OCI-LY7 (cell line): ENCODE measurements around the gene CEP72. TPM values are rescaled to one million over a fixed set of nuclear protein-coding genes. Genes with fewer than 3 reads are reported as not detected.
"Not testable (repeated sequence)": the region's sequence is repeated elsewhere in the genome, so short reads cannot be mapped to it uniquely, and the experiment has no call there.

Experiments
- BruUV-seq: library from RNA; stranded (reverse); fragments of 400-500 nt; replicated peaks from 2 replicates; lab custom pipeline; 2021; lab: Mats Ljungman, UMichigan
- CTCF ChIA-PET: fragments of 300-600 bp; sonication (Branson Sonifier 250); formaldehyde crosslinking; loops from one replicate; lab custom pipeline; 2022; ENCODE audit warnings: antibody characterized with exemption; ENCODE audit not compliant: unreplicated experiment; lab: Charles Lee
- POLR2A ChIA-PET: fragments of 300-600 bp; sonication (Branson Sonifier 250); formaldehyde crosslinking; loops from one replicate; lab custom pipeline; 2022; ENCODE audit warnings: antibody characterized with exemption; lab: Charles Lee
- DNase-seq: peaks from one replicate; pipeline ENCODE4 v3.0.0-alpha.2; 2015; ENCODE audit warnings: low spot score
- H2AFZ ChIP-seq: fragments of 200-600 bp; sonication (generic), shearing (Covaris generic); 2 replicates; pipeline ENCODE4 v1.6.1; 2014; ENCODE audit warnings: mild to moderate bottlenecking, antibody characterized with exemption, low read length, moderate library complexity
- H3K27ac ChIP-seq: fragments of 200-600 bp; sonication (generic); 2 replicates; pipeline ENCODE4 v1.5.1; 2014; ENCODE audit warnings: mixed run types, low read depth, mild to moderate bottlenecking, moderate library complexity, low read length, inconsistent platforms; ENCODE audit not compliant: poor library complexity, severe bottlenecking
- H3K36me3 ChIP-seq: fragments of 200-600 bp; sonication (generic); 2 replicates; pipeline ENCODE4 v1.6.1; 2014; ENCODE audit warnings: mild to moderate bottlenecking, antibody characterized with exemption, low read length, moderate library complexity, mixed read lengths; ENCODE audit not compliant: insufficient read depth
- H3K4me1 ChIP-seq: fragments of 200-600 bp; sonication (generic); 2 replicates; pipeline ENCODE4 v1.5.1; 2014; ENCODE audit warnings: mild to moderate bottlenecking, low read length; ENCODE audit not compliant: insufficient read depth, poor library complexity, severe bottlenecking
- H3K4me2 ChIP-seq: fragments of 200-600 bp; sonication (generic); 2 replicates; pipeline ENCODE4 v1.6.1; 2014; ENCODE audit warnings: mild to moderate bottlenecking, low read length
- H3K4me3 ChIP-seq: fragments of 200-600 bp; sonication (generic); 2 replicates; pipeline ENCODE4 v1.5.1; 2014; ENCODE audit warnings: mild to moderate bottlenecking, low read depth, low read length; ENCODE audit not compliant: poor library complexity, severe bottlenecking
- H3K79me2 ChIP-seq: fragments of 200-600 bp; sonication (generic); 2 replicates; pipeline ENCODE4 v1.6.1; 2016; ENCODE audit warnings: low read depth, mild to moderate bottlenecking, low read length, moderate library complexity, mixed read lengths; ENCODE audit not compliant: insufficient read depth
- H3K9me2 ChIP-seq: fragments of 200-600 bp; sonication (generic); 2 replicates; pipeline ENCODE4 v1.6.1; 2016; ENCODE audit warnings: mild to moderate bottlenecking, low read length, mixed read lengths; ENCODE audit not compliant: insufficient read depth
- H3K9me3 ChIP-seq: fragments of 200-600 bp; sonication (generic); 2 replicates; pipeline ENCODE4 v1.6.1; 2014; ENCODE audit warnings: mild to moderate bottlenecking, mixed run types, low read length, mixed read lengths
- H4K20me1 ChIP-seq: fragments of 200-600 bp; sonication (generic); 2 replicates; pipeline ENCODE4 v1.6.1; 2014; ENCODE audit warnings: mild to moderate bottlenecking, antibody characterized with exemption, low read length, moderate library complexity, mixed read lengths; ENCODE audit not compliant: insufficient read depth
- EZH2phosphoT487 ChIP-seq: fragments of 200-600 bp; sonication (generic); IDR thresholded peaks from 2 replicates; pipeline ENCODE4 v1.6.1; 2018; ENCODE audit warnings: low read depth, borderline replicate concordance, mild to moderate bottlenecking, mixed run types, antibody characterized with exemption, low read length, moderate library complexity, mixed read lengths
- intact Hi-C: fragments of 100-400 bp; cut with micrococcal nuclease; formaldehyde crosslinking; loops from one replicate; pipeline ENCODE4 v1.10.0; 2022; ENCODE audit not compliant: unreplicated experiment
- total RNA-seq, 2 experiments: library from RNA; depleted of rRNA in 1 of 2; stranded (reverse); fragments of >200 nt in 1 of 2; shearing (Covaris generic) in 1 of 2; gene quantifications; 2 replicates each; pipeline ENCODE4 v1.2.3, GENCODE V29; 2014 to 2022
- TF ChIP-seq, protein P1 (sequence below): fragments of 200-600 bp; sonication (generic); conservative IDR thresholded peaks from 2 replicates; pipeline ENCODE4 v1.5.1; 2014; ENCODE audit warnings: mild to moderate bottlenecking, antibody characterized with exemption, low read length, moderate library complexity, mixed read lengths

The CEP72 gene
- total RNA-seq, 2 experiments from 2014 or later, result 26.9 to 42.7 TPM

DNA sequence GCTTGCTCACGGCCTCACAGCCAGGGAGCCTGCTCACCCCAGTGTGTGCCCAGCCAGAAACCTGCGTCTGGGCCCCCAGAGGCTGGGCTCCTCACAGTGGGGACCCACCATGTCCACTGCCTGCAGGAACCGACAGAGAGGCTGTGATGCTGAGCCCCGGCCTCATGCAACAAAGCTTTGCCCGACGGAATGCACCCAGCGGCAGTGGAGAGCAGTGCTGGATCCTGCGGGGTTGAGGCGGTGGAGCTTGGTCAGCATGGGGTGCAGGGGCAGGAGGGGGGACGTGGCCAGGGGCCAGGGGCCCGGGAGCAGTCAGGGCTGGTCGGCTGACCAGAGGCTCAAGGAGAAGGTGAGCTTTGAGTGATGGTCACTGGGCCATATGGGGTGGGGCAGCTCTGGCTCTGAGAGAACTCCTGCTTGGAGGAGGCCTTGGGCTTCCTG is 7.7 kb upstream of the CEP72 start:
- H3K9me2 ChIP-seq, result no peaks in the 10 kb centered on the region
- intact Hi-C loops, result no loop called here
- H3K36me3 ChIP-seq, result no peaks in the 10 kb centered on the region
- no peak for DNase-seq
- H3K4me2 ChIP-seq, result no peak overlapping the region
- H3K27ac ChIP-seq, result no peak overlapping the region
- H3K4me3 ChIP-seq, result no peak overlapping the region
- no peaks in the 10 kb centered on the region for H3K79me2 ChIP-seq
- ChIA-PET POLR2A (interaction anchor here (1.1 kb wide), 1 partner anchor 9 kb away, joined by 3 read pairs; no protein-coding TSS in a partner anchor), CTCF (no interaction called here)
- H3K4me1 ChIP-seq, result peaks cover 12% of the 10 kb centered on the region
- TF ChIP-seq, protein P1, sequence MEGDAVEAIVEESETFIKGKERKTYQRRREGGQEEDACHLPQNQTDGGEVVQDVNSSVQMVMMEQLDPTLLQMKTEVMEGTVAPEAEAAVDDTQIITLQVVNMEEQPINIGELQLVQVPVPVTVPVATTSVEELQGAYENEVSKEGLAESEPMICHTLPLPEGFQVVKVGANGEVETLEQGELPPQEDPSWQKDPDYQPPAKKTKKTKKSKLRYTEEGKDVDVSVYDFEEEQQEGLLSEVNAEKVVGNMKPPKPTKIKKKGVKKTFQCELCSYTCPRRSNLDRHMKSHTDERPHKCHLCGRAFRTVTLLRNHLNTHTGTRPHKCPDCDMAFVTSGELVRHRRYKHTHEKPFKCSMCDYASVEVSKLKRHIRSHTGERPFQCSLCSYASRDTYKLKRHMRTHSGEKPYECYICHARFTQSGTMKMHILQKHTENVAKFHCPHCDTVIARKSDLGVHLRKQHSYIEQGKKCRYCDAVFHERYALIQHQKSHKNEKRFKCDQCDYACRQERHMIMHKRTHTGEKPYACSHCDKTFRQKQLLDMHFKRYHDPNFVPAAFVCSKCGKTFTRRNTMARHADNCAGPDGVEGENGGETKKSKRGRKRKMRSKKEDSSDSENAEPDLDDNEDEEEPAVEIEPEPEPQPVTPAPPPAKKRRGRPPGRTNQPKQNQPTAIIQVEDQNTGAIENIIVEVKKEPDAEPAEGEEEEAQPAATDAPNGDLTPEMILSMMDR, result no peak
- TF ChIP-seq EZH2phosphoT487, result no peak
- H2AFZ ChIP-seq, result no peak overlapping the region
- no TSS peak for BruUV-seq
- H4K20me1 ChIP-seq, result no peaks in the 10 kb centered on the region
- no peaks in the 10 kb centered on the region for H3K9me3 ChIP-seq

DNA sequence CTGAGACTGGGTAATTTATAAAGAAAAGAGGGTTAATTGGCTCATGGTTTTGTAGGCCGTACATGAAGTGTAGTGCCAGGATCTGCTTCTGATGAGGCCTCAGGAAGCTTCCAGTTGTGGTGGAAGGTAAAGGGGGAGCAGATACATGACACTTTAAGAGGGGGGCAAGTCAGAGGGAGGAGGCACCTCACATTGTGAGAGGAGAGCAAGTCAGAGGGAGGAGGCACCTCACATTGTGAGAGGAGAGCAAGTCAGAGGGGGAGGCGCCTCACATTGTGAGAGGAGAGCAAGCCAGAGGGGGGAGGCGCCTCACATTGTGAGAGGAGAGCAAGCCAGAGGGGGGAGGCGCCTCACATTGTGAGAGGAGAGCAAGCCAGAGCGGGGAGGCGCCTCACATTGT is 7.0 kb upstream of the CEP72 start:
- H3K9me2 ChIP-seq, H3K4me2 ChIP-seq, DNase-seq, H3K4me3 ChIP-seq, H3K36me3 ChIP-seq, H3K9me3 ChIP-seq, BruUV-seq, H3K79me2 ChIP-seq, H2AFZ ChIP-seq, intact Hi-C loops, CTCF ChIA-PET, H4K20me1 ChIP-seq, H3K27ac ChIP-seq: not testable (repeated sequence)
- H3K4me1 ChIP-seq, result peaks cover 12% of the 10 kb centered on the region
- POLR2A ChIA-PET, result interaction anchor here (1.1 kb wide), 1 partner anchor 8 kb away, joined by 3 read pairs; no protein-coding TSS in a partner anchor

DNA sequence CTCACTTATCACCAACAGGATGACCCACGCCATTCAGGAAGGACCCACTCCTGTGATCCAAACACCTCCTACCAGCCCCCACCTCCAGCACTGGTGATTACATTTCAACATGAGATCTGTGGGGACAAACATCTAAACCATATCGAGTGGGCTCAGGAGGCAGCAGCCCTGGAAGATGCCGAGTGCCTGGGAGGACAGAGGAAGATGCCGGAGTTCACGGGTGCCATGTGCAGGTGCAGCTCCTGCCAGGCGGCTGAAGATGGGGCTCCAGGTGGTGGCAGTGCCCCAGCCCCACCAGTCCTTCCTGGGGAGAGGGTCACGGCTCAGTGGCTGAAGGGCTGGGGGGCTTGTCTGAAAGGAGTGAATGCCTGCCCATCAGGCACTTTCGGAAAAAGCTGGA is 6.1 kb upstream of the CEP72 start:
- DNase-seq, result no peak
- H2AFZ ChIP-seq, result no peak overlapping the region
- ChIA-PET CTCF (no interaction called here), POLR2A (no interaction called here)
- H3K79me2 ChIP-seq, result no peaks in the 10 kb centered on the region
- intact Hi-C loops, result no loop called here
- no peaks in the 10 kb centered on the region for H4K20me1 ChIP-seq
- no peaks in the 10 kb centered on the region for H3K9me2 ChIP-seq
- no TSS peak for BruUV-seq
- no peak for TF ChIP-seq EZH2phosphoT487
- TF ChIP-seq, protein P1, result no peak
- no peaks in the 10 kb centered on the region for H3K36me3 ChIP-seq
- H3K4me2 ChIP-seq, result no peak overlapping the region
- peaks cover 14% of the 10 kb centered on the region for H3K4me1 ChIP-seq
- no peaks in the 10 kb centered on the region for H3K9me3 ChIP-seq
- H3K4me3 ChIP-seq, result no peak overlapping the region
- H3K27ac ChIP-seq, result no peak overlapping the region
